Ammon's horn (tissue), 1 donor: ENCODE measurements around the gene NAA60.

ENCODE experiments used
- DNase-seq: peaks from one replicate; pipeline ENCODE4 v3.0.0-alpha.2; 2016; ENCODE audit warnings: low spot score

The NAA60 gene

GRCh38 chr16:3443108-3444031 lies at the start of gene NAA60, which contains the start of gene ZNF597:
TSS of gene NAA60 (plus strand) at chr16:3443680. CDS start at chr16:3476228, 32,548 bp downstream.
TSS of gene ZNF597 (minus strand) at chr16:3443504. CDS start at chr16:3443153, 351 bp downstream.
- peak; percentile 92 for DNase-seq

- DNase-seq = no peak
Observed at GRCh38 chr16:3400446-3400778, 43.1 kb upstream of the NAA60 start.

DNA sequence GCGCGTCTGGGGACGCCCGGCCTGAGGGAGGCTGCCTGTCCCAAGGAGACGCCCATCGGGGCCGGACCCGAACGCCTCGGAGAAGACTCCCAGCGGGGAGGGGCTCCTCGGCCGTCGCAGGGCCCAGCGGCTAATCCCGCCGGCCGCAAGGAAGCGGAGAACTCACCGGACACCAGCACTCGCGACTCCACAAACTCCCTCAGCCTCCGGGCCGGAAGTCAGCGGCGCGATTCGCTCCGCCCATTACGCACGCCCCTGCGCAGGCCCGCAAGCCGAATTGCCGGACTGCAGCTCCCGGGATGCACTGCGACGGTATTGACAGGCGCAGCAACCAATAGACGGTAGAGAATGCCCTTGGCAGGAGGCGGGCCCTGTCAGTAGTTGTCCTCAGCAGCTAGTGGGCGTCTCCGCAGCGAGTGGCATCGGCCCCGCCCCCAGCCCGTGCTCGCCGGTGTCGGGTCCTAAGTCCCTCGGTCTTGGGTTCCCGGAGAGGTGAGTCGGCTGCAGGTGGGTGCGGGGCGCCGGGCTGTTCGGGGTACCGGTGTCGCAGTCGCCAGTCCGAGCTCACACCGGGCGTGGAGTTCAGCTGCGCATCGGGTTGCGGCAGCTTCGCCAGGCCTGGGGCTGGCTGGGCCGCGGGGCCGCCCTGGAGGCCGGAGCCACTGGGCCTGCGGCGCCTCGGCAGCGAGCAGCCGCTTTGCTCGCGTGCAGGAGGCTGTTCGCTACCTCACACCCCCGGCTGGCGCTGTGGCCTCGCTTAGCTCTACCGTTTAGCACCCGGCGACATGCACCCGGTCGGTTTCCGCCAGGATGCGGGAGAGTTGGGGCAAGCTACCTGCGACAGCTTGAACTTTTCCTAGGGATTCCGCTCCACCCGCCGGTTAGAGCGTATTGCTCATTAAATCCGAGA lies 42.4 kb upstream of the NAA60 start, which contains the start of the genes ZNF174 and ZSCAN32:
Gene ZNF174, plus strand, starts transcription at position 437 of the 910 bp plus-strand sequence. CDS start 790 bp downstream, outside the sequence.
Gene ZSCAN32, minus strand, starts transcription at position 226 of the 910 bp plus-strand sequence. CDS start 3,447 bp downstream, outside the sequence.
- DNase-seq = peak; percentile 100

- no peak for DNase-seq
Observed at GRCh38 chr16:3401719-3402397, 41.6 kb upstream of the NAA60 start.

GRCh38 chr16:3408561-3409197 lies 34.8 kb upstream of the NAA60 start:
- no peak for DNase-seq

- DNase-seq = no peak
Observed at GRCh38 chr16:3413730-3414379, 29.6 kb upstream of the NAA60 start.

DNA sequence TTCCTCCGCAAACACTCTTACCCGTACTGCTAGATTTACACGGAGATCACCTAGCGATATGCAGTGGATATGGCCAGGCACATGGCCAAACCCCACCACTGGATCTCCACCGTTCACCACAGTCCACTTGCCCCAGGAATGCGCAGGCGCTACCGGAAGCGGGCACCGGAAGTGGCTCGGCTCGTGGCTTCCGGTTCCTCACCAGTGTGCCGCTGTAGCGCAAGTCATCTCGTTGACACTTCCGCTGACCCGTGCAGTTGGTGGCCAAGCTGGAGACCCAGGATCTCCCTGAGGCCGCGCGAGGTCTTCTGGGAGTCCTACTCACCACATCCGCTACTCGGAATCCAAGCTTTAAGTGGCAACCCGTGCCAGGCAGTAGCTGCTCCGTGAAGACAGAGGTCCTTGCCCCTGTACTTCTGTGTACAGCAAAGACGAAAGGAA lies 11.7 kb upstream of the NAA60 start:
- peak; percentile 52 for DNase-seq

GRCh38 chr16:3434373-3434772 lies 9.1 kb upstream of the NAA60 start:
- DNase-seq = no peak

DNA sequence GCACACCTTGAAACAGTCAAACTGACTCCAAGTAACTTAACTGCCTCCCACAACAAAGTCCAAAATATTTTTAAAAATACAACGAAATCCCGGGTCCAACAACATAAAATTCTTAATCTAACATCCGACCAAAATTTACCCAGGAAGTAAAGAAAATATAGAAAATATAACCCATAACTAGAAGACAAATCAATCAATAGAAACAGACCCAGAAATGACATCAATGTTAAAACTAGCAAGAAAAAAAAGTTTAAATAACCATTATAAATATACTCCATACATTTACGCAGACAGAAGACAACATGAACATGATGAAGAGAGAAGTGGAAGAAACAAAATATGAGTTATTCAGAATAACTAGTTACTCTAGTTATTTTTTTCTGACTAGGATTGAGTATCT lies 3.8 kb upstream of the NAA60 start:
- no peak for DNase-seq

DNA sequence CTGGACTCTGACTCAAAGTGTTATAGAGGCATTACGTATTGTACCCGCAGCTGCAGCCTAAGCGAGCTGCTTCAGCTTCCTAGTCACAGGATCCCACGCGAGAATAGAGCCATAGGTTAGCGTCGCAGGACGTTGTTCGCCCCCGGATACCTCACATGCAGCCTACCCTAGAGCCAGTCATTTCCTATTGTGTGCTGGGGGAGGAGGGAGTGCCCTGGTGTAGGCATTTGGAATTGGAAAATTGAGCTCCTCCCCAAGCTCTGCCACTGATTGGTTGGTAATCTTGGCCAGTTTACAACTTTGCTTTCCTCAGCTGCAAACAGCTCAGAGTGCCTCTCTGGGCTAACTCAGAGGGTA lies 530 bp downstream of the NAA60 start:
- DNase-seq = peak; percentile 52

GRCh38 chr16:3454093-3454492 lies 10.6 kb downstream of the NAA60 start:
- DNase-seq = no peak

GRCh38 chr16:3454631-3455147 lies 11.2 kb downstream of the NAA60 start:
- no peak for DNase-seq

DNA sequence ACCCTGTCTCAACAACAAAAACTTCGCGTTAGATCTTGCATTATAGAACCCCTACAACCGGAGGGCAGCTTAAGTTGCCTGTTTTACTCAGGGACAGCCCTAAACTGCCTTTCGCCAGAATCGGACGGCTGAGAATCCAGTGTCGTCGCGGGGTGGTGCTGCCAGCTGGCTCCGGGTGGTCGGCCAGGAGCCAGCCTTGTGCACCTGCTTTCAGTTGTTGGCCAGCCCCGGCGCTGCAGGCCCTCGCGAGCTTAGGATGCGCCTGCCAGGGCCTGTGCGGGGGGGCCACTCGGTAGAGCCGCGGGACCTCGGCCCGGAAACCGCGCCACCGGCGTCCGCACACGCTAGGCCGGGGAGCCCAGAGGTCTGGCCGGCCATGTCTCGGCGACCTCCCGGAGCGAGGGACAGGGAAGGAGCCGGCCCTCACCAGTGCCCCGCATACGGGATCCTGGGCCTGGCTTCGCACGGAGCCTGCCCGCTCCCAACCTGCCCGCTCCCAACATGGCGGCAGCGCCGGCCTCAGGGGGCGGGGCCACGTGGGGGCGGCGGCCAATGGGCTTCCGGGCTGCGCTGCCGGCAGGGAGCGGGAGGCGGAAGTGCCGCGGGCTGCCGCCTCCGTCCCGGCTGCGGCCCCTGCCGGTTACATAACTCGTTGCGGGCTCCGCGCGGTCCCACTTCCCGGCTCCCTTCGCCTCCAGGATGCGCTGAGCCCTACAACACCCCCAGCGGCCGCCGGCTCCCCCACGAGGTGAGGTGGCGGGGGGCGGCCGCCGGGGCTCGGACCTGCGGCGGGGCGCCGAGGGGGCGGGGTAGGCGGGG lies 14.2 kb downstream of the NAA60 start:
- peak; percentile 92 for DNase-seq

DNA sequence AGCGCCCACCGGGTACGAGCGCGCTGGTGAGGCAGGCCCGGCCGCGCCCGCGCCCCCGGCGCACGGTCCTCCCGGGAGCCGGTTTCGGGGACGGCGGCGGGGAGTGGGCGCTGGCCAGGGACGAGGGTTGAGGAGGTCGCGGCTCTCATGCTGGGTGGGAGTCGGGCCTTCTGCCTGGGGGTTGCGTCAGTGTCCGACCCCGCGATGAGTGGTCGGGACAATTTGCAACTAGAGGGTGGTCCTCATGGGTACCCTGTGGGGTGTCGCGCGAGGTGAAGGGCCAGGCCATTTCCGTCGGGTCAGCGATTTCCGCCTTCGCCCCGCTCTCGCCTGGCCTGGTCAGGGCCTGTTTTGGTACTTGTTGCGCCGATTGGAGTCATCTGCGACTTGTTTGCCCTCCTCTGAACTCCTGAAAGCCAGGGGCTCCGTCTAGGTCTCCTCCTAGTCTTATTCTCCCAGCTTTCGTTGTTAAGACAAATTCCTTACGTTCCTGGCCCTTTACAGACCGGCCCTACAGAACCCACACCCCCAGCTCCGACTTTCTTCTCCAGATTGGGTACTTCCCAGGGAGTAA lies 14.9 kb downstream of the NAA60 start:
- DNase-seq = no peak

DNA sequence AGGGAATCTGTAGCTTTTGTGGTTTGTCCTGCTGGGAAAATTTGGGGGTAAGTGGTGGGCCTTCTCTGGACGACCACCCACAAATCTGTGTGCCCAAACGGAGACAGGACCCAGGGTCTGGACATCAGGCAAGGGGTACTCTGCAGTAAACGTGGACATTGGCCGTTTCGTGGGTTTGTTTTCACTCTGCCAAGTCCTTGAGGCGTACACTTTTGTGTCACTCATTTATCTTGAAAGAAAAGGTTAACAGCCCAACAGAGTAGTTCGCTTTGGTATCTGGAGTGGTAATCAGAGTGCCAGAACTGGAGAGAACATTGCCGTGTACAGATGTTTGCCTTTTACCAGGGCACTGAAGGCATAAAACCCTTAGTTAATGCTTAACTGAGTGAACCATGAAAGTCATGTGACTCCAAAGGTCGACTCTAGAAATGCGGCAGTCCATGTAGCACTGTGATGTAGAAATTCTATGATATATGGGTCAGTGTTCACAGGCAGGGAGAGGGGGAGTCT lies 15.4 kb downstream of the NAA60 start:
- no peak for DNase-seq

DNA sequence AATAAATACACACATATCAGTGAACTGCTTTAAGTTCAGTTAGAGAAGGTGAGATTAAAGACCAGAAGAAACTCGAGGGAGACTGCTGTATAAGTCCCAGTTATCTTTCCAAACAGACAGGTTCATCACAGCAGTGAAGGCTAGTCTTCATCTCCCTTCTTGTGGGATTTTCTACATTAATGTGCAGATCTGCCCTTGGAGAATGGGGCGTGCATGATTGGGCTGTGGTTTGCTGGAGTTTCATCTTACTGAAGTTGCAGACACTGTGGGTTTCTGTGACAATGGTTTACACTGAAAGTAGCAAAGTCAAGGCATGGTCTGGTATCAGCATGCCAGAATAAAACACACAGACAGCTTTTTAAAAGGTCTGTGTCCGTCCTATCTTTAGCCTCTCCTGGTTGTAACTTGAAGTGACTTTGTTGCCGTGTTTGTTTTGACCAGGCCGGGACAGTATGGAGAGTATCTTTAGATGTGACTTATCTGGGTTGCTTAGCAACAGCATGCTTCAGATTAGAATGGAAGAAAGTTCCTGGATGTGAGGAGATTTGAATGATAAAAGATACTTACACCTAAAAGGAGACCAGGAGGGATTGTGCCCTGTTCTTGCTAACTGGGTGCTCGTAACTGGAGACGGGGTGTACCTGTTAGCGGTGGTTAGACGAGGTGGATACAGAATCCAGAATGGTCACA lies 16.1 kb downstream of the NAA60 start:
- no peak for DNase-seq

DNA sequence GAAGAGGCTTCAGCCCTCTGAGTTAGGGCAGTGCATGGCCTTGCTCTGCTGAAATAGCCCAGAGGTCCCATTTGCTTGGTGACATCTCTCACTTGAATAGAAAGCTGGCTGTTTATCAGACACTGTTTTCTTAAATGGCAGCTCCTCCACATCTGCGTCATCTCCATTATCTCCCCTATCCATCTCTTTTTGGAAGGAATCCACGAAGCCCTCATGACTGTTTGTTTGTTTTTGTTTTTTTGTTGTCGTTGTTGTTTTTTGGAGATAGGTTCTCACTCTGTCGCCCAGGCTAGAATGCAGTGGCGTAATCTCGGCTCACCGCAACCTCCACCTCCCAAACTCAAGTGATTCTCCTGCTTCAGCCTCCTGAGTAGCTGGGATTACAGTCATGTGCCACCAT lies 16.6 kb downstream of the NAA60 start:
- no peak for DNase-seq

- no peak for DNase-seq
Observed at GRCh38 chr16:3460585-3460984, 17.1 kb downstream of the NAA60 start.

- DNase-seq = no peak
Observed at GRCh38 chr16:3461151-3461550, 17.7 kb downstream of the NAA60 start.
